Bronchial epithelial cell (primary cell): Measurements from ENCODE around the gene DEDD. TPM values are rescaled to one million over a fixed set of nuclear protein-coding genes. Genes with fewer than 3 reads are reported as not detected.

Source experiments
- DNase-seq: peaks from one replicate; pipeline ENCODE4 v3.0.0-alpha.2; 2010; ENCODE audit warnings: low read depth
- FAIRE-seq: peaks from 2 replicates; lab custom pipeline; 2011; peaks lifted over from hg19 to GRCh38; lab: Jason Lieb, UNC
- H3K27me3 ChIP-seq: 2 replicates; pipeline ENCODE4 v1.5.1; 2011; ENCODE audit warnings: low read length; ENCODE audit not compliant: control insufficient read depth, insufficient read depth
- H3K36me3 ChIP-seq: 2 replicates; pipeline ENCODE4 v1.5.1; 2011; ENCODE audit warnings: low read length; ENCODE audit not compliant: control insufficient read depth, insufficient read depth
- H3K4me3 ChIP-seq: 2 replicates; pipeline ENCODE4 v1.5.1; 2011; ENCODE audit warnings: mild to moderate bottlenecking, low read depth, low read length, control low read depth
- CTCF ChIP-seq: IDR thresholded peaks from 2 replicates; pipeline ENCODE4 v1.5.1; 2011; ENCODE audit warnings: mild to moderate bottlenecking, moderate library complexity, low read length, control low read depth, inconsistent platforms; ENCODE audit not compliant: insufficient read depth, severe bottlenecking
- total RNA-seq: library from RNA; depleted of rRNA; stranded (reverse); fragments of >200 nt; gene quantifications from 2 replicates; pipeline ENCODE4 v1.2.1, GENCODE V29; 2014

The DEDD gene
- total RNA-seq, 1 donor from 2014 or later: 26.9 TPM

DNA sequence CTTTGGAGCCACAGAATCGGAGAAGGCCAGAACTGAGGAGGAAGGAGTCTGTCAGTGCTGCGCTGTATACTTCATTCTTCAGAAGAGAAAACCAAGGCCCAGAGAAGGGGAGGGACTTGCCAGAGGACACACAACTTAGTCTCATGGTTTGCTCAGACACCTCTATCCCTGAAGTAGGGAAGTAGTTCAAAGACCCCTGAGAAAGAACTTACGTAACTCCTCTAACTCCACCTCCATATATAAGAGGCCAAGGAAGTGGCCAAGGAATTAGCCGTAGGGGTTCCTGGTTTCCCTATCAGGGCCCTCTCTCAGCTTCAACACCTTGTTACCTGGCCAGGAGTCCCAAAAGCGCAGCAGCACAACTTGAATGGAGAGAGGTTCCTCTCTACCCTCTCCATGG lies 42.5 kb downstream of the DEDD start:
- TF ChIP-seq CTCF: no peak
- Histone ChIP-seq H3K4me3 (no peak overlapping the region), H3K27me3 (no peaks in the 10 kb centered on the region), H3K36me3 (no peaks in the 10 kb centered on the region)
- DNase-seq: no peak
- FAIRE-seq: no peak

- Histone ChIP-seq H3K4me3 (peak within 1 kb of the TSS; percentile 62), H3K27me3 (no peaks in the 10 kb centered on the region), H3K36me3 (no peaks in the 10 kb centered on the region)
- FAIRE-seq: no peak
- peak; percentile 79 for DNase-seq
- no peak for TF ChIP-seq CTCF
Observed at GRCh38 chr1:161089251-161089924, 43.1 kb downstream of the DEDD start, which contains the start of gene NECTIN4. Gene NECTIN4, minus strand, starts transcription at chr1:161089558. Its CDS starts 262 bp downstream, at chr1:161089296.

DNA sequence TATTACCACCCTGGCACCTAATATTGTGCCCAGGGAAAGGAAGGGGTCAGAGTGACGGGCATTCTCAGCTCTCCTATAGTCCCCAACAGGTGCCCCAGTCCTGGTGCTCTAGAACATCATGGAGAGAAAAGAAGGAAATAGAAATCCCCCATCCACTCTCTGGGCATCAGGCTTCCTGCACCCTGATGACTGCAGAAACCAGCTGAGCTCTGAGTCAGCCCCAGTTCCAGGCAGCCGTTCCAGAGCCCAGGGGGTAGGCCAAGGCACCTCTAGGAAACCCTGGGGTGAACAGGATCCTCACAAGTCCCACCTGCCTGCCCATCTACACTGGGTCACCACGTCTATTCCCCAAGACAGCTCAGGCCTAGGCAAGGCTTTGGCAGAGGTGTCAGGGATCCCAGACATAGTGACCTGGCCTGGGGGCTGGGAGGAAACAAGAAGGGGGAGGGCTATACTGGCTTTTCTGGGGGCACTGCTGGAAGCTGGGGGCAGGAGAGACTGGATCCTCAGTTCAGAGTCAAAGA lies 43.8 kb downstream of the DEDD start:
- no peak for TF ChIP-seq CTCF
- H3K27me3 ChIP-seq: no peaks in the 10 kb centered on the region
- H3K4me3 ChIP-seq: peak overlapping the region; percentile 62
- no peak for FAIRE-seq
- no peaks in the 10 kb centered on the region for H3K36me3 ChIP-seq
- peak; percentile 85 for DNase-seq

DNA sequence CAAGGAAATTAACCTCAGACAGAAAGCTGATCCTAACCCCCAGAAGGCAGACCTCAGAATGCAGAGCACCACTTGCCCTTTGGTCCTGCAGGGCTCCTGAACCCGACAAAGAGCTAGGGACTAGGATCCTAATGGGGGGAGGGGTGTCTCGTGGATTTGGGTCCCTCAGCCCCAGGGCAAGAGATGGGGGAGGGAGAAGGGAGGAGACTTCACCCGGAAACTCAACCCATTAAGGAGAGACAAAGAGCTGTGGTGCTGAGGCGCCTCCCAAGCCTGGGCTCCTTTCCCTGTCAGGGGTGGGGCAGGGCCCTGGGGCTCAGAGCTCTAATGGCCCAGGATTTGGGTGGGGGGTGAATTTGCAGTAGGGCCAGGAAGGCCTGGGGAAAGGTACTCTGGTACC lies 46.0 kb downstream of the DEDD start:
- FAIRE-seq (no peak), DNase-seq (no peak)
- H3K27me3 ChIP-seq: no peaks in the 10 kb centered on the region
- peak overlapping the region; percentile 62 for H3K4me3 ChIP-seq
- no peak for TF ChIP-seq CTCF
- H3K36me3 ChIP-seq: no peaks in the 10 kb centered on the region

GRCh38 chr1:161085165-161085564 lies 47.3 kb downstream of the DEDD start:
- no peak for TF ChIP-seq CTCF
- Histone ChIP-seq H3K4me3 (no peak overlapping the region), H3K27me3 (no peaks in the 10 kb centered on the region), H3K36me3 (no peaks in the 10 kb centered on the region)
- no peak for FAIRE-seq
- peak; percentile 27 for DNase-seq
